HUES48 (cell line): Measurements from ENCODE around the gene ABCA4.
"Not testable (repeated sequence)": the region's sequence is repeated elsewhere in the genome, so short reads cannot be mapped to it uniquely, and the experiment has no call there.

Experiments
- H3K27ac ChIP-seq: one replicate; pipeline ENCODE4 v1.7.0; 2013; ENCODE audit warnings: low read depth, low read length, inconsistent platforms
- H3K27me3 ChIP-seq: 2 replicates; pipeline ENCODE4 v1.6.1; 2013; ENCODE audit warnings: mild to moderate bottlenecking, low read length; ENCODE audit not compliant: control insufficient read depth, insufficient read depth
- H3K36me3 ChIP-seq: 2 replicates; pipeline ENCODE4 v1.6.1; 2013; ENCODE audit warnings: low read length; ENCODE audit not compliant: control insufficient read depth, insufficient read depth
- H3K4me1 ChIP-seq: 2 replicates; pipeline ENCODE4 v1.6.1; 2013; ENCODE audit warnings: mild to moderate bottlenecking, low read length; ENCODE audit not compliant: control insufficient read depth, insufficient read depth
- H3K4me3 ChIP-seq: 2 replicates; pipeline ENCODE4 v1.5.1; 2013; ENCODE audit warnings: mild to moderate bottlenecking, low read depth, low read length
- H3K9ac ChIP-seq: 2 replicates; pipeline ENCODE4 v1.6.1; 2013; ENCODE audit warnings: mild to moderate bottlenecking, low read depth, low read length, moderate library complexity
- H3K9me3 ChIP-seq: 2 replicates; pipeline ENCODE4 v1.6.1; 2013; ENCODE audit warnings: low read length; ENCODE audit not compliant: control insufficient read depth, insufficient read depth

The ABCA4 gene

GRCh38 chr1:93999840-94000415 is 121.0 kb downstream of the ABCA4 start:
- Histone ChIP-seq H3K36me3 (no peaks in the 10 kb centered on the region), H3K27me3 (no peaks in the 10 kb centered on the region)

GRCh38 chr1:93998532-93998931 is 122.4 kb downstream of the ABCA4 start:
- not testable (repeated sequence) for H3K9me3 ChIP-seq, H3K36me3 ChIP-seq, H3K9ac ChIP-seq, H3K27ac ChIP-seq, H3K4me1 ChIP-seq, H3K27me3 ChIP-seq, H3K4me3 ChIP-seq

More at GRCh38 chr1:93999840-94000415, 121.0 kb downstream of the ABCA4 start:
- Histone ChIP-seq H3K9me3 (no peaks in the 10 kb centered on the region), H3K4me1 (no peaks in the 10 kb centered on the region), H3K27ac (no peak overlapping the region), H3K4me3 (no peak overlapping the region), H3K9ac (no peak overlapping the region)

- Histone ChIP-seq H3K9me3 (no peaks in the 10 kb centered on the region), H3K4me3 (no peak overlapping the region), H3K36me3 (no peaks in the 10 kb centered on the region), H3K4me1 (no peaks in the 10 kb centered on the region), H3K27me3 (no peaks in the 10 kb centered on the region), H3K9ac (no peak overlapping the region), H3K27ac (no peak overlapping the region)
These were observed 123.2 kb downstream of the ABCA4 start for GRCh38 chr1:93997756-93998155.

- Histone ChIP-seq H3K9ac (no peak overlapping the region), H3K9me3 (no peaks in the 10 kb centered on the region), H3K4me3 (no peak overlapping the region)
These were observed 125.0 kb downstream of the ABCA4 start for GRCh38 chr1:93995837-93996536.

GRCh38 chr1:93993731-93994130 is 127.2 kb downstream of the ABCA4 start:
- Histone ChIP-seq H3K9me3 (no peaks in the 10 kb centered on the region), H3K27ac (no peak overlapping the region), H3K36me3 (no peaks in the 10 kb centered on the region), H3K4me3 (no peak overlapping the region), H3K27me3 (no peaks in the 10 kb centered on the region), H3K4me1 (no peaks in the 10 kb centered on the region), H3K9ac (no peak overlapping the region)

More at GRCh38 chr1:93995837-93996536, 125.0 kb downstream of the ABCA4 start:
- Histone ChIP-seq H3K27ac (no peak overlapping the region), H3K4me1 (no peaks in the 10 kb centered on the region), H3K27me3 (no peaks in the 10 kb centered on the region), H3K36me3 (no peaks in the 10 kb centered on the region)

GRCh38 chr1:93992954-93993353 is 128.0 kb downstream of the ABCA4 start:
- Histone ChIP-seq H3K9me3 (no peaks in the 10 kb centered on the region), H3K36me3 (no peaks in the 10 kb centered on the region), H3K9ac (no peak overlapping the region), H3K27me3 (no peaks in the 10 kb centered on the region), H3K4me1 (no peaks in the 10 kb centered on the region), H3K27ac (no peak overlapping the region), H3K4me3 (no peak overlapping the region)

- Histone ChIP-seq H3K9ac (no peak overlapping the region), H3K27me3 (no peaks in the 10 kb centered on the region), H3K4me3 (no peak overlapping the region), H3K9me3 (no peaks in the 10 kb centered on the region), H3K36me3 (no peaks in the 10 kb centered on the region), H3K27ac (no peak overlapping the region), H3K4me1 (no peaks in the 10 kb centered on the region)
These were observed 128.8 kb downstream of the ABCA4 start for GRCh38 chr1:93992190-93992589.

- Histone ChIP-seq H3K9me3 (no peaks in the 10 kb centered on the region), H3K4me1 (no peaks in the 10 kb centered on the region), H3K36me3 (no peaks in the 10 kb centered on the region), H3K27me3 (no peaks in the 10 kb centered on the region), H3K4me3 (no peak overlapping the region), H3K9ac (no peak overlapping the region), H3K27ac (no peak overlapping the region)
These were observed 129.7 kb downstream of the ABCA4 start for GRCh38 chr1:93991271-93991670.

GRCh38 chr1:93990477-93990876 is 130.5 kb downstream of the ABCA4 start:
- H3K27ac ChIP-seq, H3K36me3 ChIP-seq, H3K4me3 ChIP-seq, H3K9ac ChIP-seq, H3K27me3 ChIP-seq, H3K4me1 ChIP-seq, H3K9me3 ChIP-seq: not testable (repeated sequence)

GRCh38 chr1:93990010-93990409 is 130.9 kb downstream of the ABCA4 start:
- Histone ChIP-seq H3K9ac (no peak overlapping the region), H3K27ac (no peak overlapping the region), H3K4me1 (no peaks in the 10 kb centered on the region), H3K36me3 (no peaks in the 10 kb centered on the region), H3K4me3 (no peak overlapping the region), H3K9me3 (no peaks in the 10 kb centered on the region), H3K27me3 (no peaks in the 10 kb centered on the region)

GRCh38 chr1:93989601-93990000 is 131.3 kb downstream of the ABCA4 start:
- Histone ChIP-seq H3K9me3 (no peaks in the 10 kb centered on the region), H3K4me1 (no peaks in the 10 kb centered on the region), H3K27ac (no peak overlapping the region), H3K27me3 (no peaks in the 10 kb centered on the region), H3K9ac (no peak overlapping the region), H3K36me3 (no peaks in the 10 kb centered on the region), H3K4me3 (no peak overlapping the region)
